ENCODE data around the gene ADGRA3. TPM values are rescaled to one million over a fixed set of nuclear protein-coding genes. Genes with fewer than 3 reads are reported as not detected.

Gene ADGRA3
- total RNA-seq, 3 donors from 2014 or later (not counting 1 experiment from before 2014, with no cell fraction given): 5.5 to 15.8 (median 8.2) TPM

GRCh38 chr4:22490718-22491315, 25.0 kb downstream of the ADGRA3 start:
- H3K27me3 ChIP-seq (ENCODE audit: control insufficient read depth, insufficient read depth, low read length): no peaks in the 10 kb centered on the region
- no peaks in the 10 kb centered on the region for H3K4me1 ChIP-seq (ENCODE audit: control insufficient read depth, insufficient read depth, low read length)
- Mint-ChIP-seq H3K4me3 (no peak overlapping the region), H3K4me1 (peaks cover 16 to 22% of the 10 kb centered on the region in 2 donors), H3K27me3 (ENCODE audit: low read depth in 2 of 2) (no peaks in the 10 kb centered on the region), H3K27ac (peak overlapping the region in 1 of 2 donors; percentile 16), H3K36me3 (no peaks in the 10 kb centered on the region), H3K9me3 (no peaks in the 10 kb centered on the region)
- no peak overlapping the region for H3K27ac ChIP-seq (ENCODE audit: low read length)
- 90% methylated on average over 5 of the region's 5 CpGs for WGBS (ENCODE audit: insufficient coverage)
- intact Hi-C loops (cut with micrococcal nuclease): no loop called here
- H3K9me3 ChIP-seq (ENCODE audit: control insufficient read depth, insufficient read depth, low read length): no peaks in the 10 kb centered on the region
- TF ChIP-seq CTCF (IDR thresholded peaks at IDR 0.05): no peak
- no peaks in the 10 kb centered on the region for H3K36me3 ChIP-seq (ENCODE audit: control insufficient read depth, insufficient read depth, low read length)
- DNase-seq (no peak), ATAC-seq (no peak)
- no peak overlapping the region for H3K4me3 ChIP-seq (ENCODE audit: low read length)

GRCh38 chr4:22488106-22488505, 27.8 kb downstream of the ADGRA3 start:
- ATAC-seq (no peak), DNase-seq (no peak)
- Histone ChIP-seq H3K9me3 (ENCODE audit: control insufficient read depth, insufficient read depth, low read length) (no peaks in the 10 kb centered on the region), H3K4me1 (ENCODE audit: control insufficient read depth, insufficient read depth, low read length) (peaks cover 11% of the 10 kb centered on the region), H3K27ac (ENCODE audit: low read length) (no peak overlapping the region), H3K27me3 (ENCODE audit: control insufficient read depth, insufficient read depth, low read length) (no peaks in the 10 kb centered on the region), H3K36me3 (ENCODE audit: control insufficient read depth, insufficient read depth, low read length) (no peaks in the 10 kb centered on the region), H3K4me3 (ENCODE audit: low read length) (no peak overlapping the region)
- no peak overlapping the region for H3K4me3 Mint-ChIP-seq
- H3K27ac Mint-ChIP-seq: no peak overlapping the region
- intact Hi-C loops (cut with micrococcal nuclease): no loop called here
- no peaks in the 10 kb centered on the region for H3K36me3 Mint-ChIP-seq
- peaks cover 39 to 47% of the 10 kb centered on the region in 2 donors for H3K4me1 Mint-ChIP-seq
- no peaks in the 10 kb centered on the region for H3K9me3 Mint-ChIP-seq
- H3K27me3 Mint-ChIP-seq (ENCODE audit: low read depth in 2 of 2): no peaks in the 10 kb centered on the region
- TF ChIP-seq CTCF (IDR thresholded peaks at IDR 0.05): no peak
- WGBS (ENCODE audit: insufficient coverage): 100% methylated on average over 1 of the region's 1 CpG

- Histone ChIP-seq H3K36me3 (ENCODE audit: control insufficient read depth, insufficient read depth, low read length) (no peaks in the 10 kb centered on the region), H3K27me3 (ENCODE audit: control insufficient read depth, insufficient read depth, low read length) (no peaks in the 10 kb centered on the region), H3K27ac (ENCODE audit: low read length) (no peak overlapping the region), H3K4me3 (ENCODE audit: low read length) (no peak overlapping the region), H3K9me3 (ENCODE audit: control insufficient read depth, insufficient read depth, low read length) (no peaks in the 10 kb centered on the region), H3K4me1 (ENCODE audit: control insufficient read depth, insufficient read depth, low read length) (peaks cover 14% of the 10 kb centered on the region)
- intact Hi-C loops (cut with micrococcal nuclease): no loop called here
- DNase-seq: no peak
- no peak for TF ChIP-seq CTCF (IDR thresholded peaks at IDR 0.05)
- peaks cover 46 to 53% of the 10 kb centered on the region in 2 donors for H3K4me1 Mint-ChIP-seq
- no peaks in the 10 kb centered on the region for H3K27me3 Mint-ChIP-seq (ENCODE audit: low read depth in 2 of 2)
- 90% methylated on average over 4 of the region's 5 CpGs for WGBS (ENCODE audit: insufficient coverage)
- ATAC-seq: no peak
- no peak overlapping the region for H3K27ac Mint-ChIP-seq
- H3K4me3 Mint-ChIP-seq: no peak overlapping the region
- no peaks in the 10 kb centered on the region for H3K36me3 Mint-ChIP-seq
- no peaks in the 10 kb centered on the region for H3K9me3 Mint-ChIP-seq
Measured at GRCh38 chr4:22487328-22487727, 28.5 kb downstream of the ADGRA3 start.

- ATAC-seq: no peak
- DNase-seq: no peak
- Histone ChIP-seq H3K4me1 (ENCODE audit: control insufficient read depth, insufficient read depth, low read length) (peaks cover 14% of the 10 kb centered on the region), H3K27me3 (ENCODE audit: control insufficient read depth, insufficient read depth, low read length) (no peaks in the 10 kb centered on the region), H3K4me3 (ENCODE audit: low read length) (no peak overlapping the region), H3K27ac (ENCODE audit: low read length) (no peak overlapping the region), H3K36me3 (ENCODE audit: control insufficient read depth, insufficient read depth, low read length) (no peaks in the 10 kb centered on the region), H3K9me3 (ENCODE audit: control insufficient read depth, insufficient read depth, low read length) (no peaks in the 10 kb centered on the region)
- intact Hi-C loops (cut with micrococcal nuclease): no loop called here
- Mint-ChIP-seq H3K4me1 (peaks cover 52 to 53% of the 10 kb centered on the region in 2 donors), H3K36me3 (no peaks in the 10 kb centered on the region), H3K27ac (peak overlapping the region; percentile 57 to 73), H3K27me3 (ENCODE audit: low read depth in 2 of 2) (no peaks in the 10 kb centered on the region), H3K9me3 (no peaks in the 10 kb centered on the region), H3K4me3 (peak overlapping the region; percentile 48)
- TF ChIP-seq CTCF (IDR thresholded peaks at IDR 0.05): no peak
- 85% methylated on average over 4 of the region's 4 CpGs for WGBS (ENCODE audit: insufficient coverage)
Measured at GRCh38 chr4:22486276-22486675, 29.6 kb downstream of the ADGRA3 start.

Measured in natural killer cell (primary cell).